ENCODE measurements around the gene PDE7B. TPM values are rescaled to one million over a fixed set of nuclear protein-coding genes. Genes with fewer than 3 reads are reported as not detected.
A peak's percentile ranks its signal among the peaks of the same experiment; 100 is the strongest.
"Not testable (repeated sequence)": the region's sequence is repeated elsewhere in the genome, so short reads cannot be mapped to it uniquely, and the experiment has no call there.

PDE7B gene
- total RNA-seq, 8 experiments from 2014 or later, result 0.08 to 60.7 (median 1.1) TPM

DNA sequence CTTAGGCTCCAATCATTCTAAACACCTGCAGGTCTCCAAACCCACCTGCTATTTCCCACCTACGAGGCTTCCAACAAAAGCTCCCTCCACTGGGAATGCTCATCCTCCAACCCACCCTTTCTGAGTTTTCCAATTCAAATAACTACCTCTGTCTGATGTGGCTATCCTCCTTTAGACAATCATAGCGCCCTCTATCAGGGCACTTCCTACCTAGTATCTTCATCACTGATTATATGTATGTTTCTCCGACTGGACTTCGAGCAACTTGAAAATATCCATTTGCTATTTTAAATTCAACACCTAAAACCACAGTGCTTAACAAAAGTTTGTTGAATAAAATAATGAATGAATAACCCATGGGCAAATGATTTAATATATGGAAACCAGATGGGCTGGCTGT is 357.3 kb downstream of the PDE7B start:
- in situ Hi-C loops (cut with MboI; ENCODE audit: low pct_unique_long_range_greater_than_20kb in 2 of 9, low sequenced_read_pairs in 9 of 9, unreplicated experiment in 9 of 9), result loop anchor here in 1 of 9 experiments (25.0 kb wide), 1 partner anchor 671 kb away; no protein-coding TSS in a partner anchor
- WGBS, 10 experiments, result 47 to 95% (median 79%) methylated on average over 1 to 4 of the region's 4 CpGs; no CpG with 5 or more reads in 1 of the 10 experiments
- H3K4me3 ChIP-seq, result no peak overlapping the region
- no peak for ATAC-seq (replicated peaks in 6 of 8)
- no peak overlapping the region for H3K27ac ChIP-seq
- H3K4me1 ChIP-seq (replicated peaks in 1 of 2), result no peaks in the 10 kb centered on the region

DNA sequence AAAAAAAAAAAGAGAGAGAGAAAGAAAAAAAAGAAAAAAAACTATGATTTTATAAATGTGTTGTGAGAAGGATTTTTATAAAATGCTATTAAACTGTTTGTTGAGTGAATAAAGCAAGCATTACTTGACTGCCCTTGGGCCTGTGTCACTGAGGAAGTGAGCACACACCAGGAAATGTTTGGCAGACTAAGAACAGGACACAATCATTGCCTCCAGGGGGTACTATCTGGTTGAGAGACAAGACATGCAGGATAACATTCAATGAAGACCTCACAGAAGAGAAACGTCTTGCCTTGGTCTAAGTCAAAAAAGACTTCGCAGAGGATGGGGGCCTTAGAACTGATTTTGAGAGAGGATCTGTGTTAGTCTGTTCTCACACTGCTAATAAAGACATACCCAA is 358.0 kb downstream of the PDE7B start:
- in situ Hi-C loops (cut with MboI; ENCODE audit: low pct_unique_long_range_greater_than_20kb in 2 of 9, low sequenced_read_pairs in 9 of 9, unreplicated experiment in 9 of 9), result loop anchor here in 1 of 9 experiments (25.0 kb wide), 1 partner anchor 672 kb away; no protein-coding TSS in a partner anchor
- WGBS, 10 experiments, result 71 to 100% (median 94%) methylated on average over 1 to 2 of the region's 2 CpGs; no CpG with 5 or more reads in 2 of the 10 experiments
- Histone ChIP-seq H3K4me1 (replicated peaks in 1 of 2) (no peaks in the 10 kb centered on the region), H3K4me3 (no peak overlapping the region), H3K27ac (no peak overlapping the region)
- no peak for ATAC-seq (replicated peaks in 6 of 8)

DNA sequence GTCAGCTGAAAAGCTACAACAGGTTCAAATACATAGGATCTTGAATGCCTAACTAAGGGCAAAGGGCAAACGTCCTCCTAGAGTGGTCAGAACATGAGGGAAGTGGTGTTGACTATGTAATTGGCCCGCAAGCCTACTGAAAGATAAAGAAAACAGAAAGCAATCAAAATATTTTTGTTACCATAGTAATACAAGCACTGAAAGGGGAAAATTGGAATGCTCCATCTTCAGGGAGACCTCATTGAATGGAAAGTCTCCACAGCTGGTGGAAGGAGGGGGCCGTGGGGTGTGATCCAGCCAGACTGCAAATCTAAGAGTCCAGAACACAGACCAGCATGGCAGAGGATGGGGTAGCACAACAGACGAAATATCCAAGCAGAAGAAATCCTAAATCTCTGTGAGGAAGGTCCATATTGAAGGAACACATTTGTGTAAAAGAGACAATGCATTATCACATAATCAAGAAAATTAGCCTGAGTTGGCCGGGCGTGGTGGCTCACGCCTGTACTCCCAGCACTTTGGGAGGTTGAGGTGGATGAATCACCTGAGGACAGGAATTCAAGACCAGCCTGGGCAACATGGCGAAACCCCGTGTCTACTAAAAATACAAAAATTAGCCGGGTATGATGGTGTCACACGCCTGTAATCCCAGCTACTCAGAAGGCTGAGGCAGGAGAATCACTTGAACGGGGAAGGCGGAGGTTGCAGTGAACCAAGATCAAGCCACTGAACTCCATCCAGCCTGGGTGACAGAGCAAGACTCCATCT is 359.1 kb downstream of the PDE7B start:
- in situ Hi-C loops (cut with MboI; ENCODE audit: low pct_unique_long_range_greater_than_20kb in 2 of 9, low sequenced_read_pairs in 9 of 9, unreplicated experiment in 9 of 9), result loop anchor here in 1 of 9 experiments (25.0 kb wide), 1 partner anchor 673 kb away; no protein-coding TSS in a partner anchor
- no peak overlapping the region for H3K27ac ChIP-seq
- 68 to 100% (median 85%) methylated on average over 1 to 13 of the region's 13 CpGs for WGBS, 10 experiments
- no peak for ATAC-seq (replicated peaks in 6 of 8)
- H3K4me1 ChIP-seq (replicated peaks in 1 of 2), result no peaks in the 10 kb centered on the region
- H3K4me3 ChIP-seq, result no peak overlapping the region

DNA sequence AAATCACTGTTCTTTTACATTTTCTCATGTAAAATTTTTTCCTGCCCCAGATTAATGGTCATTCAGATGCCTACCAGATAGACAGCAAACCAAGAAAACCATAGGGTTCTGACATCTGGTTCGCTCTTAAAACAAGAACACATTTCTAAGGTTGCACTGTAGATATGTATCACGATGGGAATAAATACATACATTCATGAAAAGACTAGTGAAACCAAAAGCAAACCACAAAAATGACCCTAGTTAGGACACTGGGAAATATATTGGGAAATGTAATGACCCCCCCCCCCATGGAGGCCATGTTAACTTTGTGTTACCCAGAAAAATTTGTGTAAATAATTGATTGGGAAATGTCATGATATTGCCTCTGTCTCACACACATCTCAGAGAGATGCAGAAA is 361.1 kb downstream of the PDE7B start:
- 50 to 100% (median 88%) methylated on average over 1 to 2 of the region's 2 CpGs; no CpG with 5 or more reads in 2 of the 10 experiments for WGBS, 10 experiments
- in situ Hi-C loops (cut with MboI; ENCODE audit: low pct_unique_long_range_greater_than_20kb in 2 of 9, low sequenced_read_pairs in 9 of 9, unreplicated experiment in 9 of 9), result loop anchor here in 1 of 9 experiments (25.0 kb wide), 1 partner anchor 675 kb away; no protein-coding TSS in a partner anchor

DNA sequence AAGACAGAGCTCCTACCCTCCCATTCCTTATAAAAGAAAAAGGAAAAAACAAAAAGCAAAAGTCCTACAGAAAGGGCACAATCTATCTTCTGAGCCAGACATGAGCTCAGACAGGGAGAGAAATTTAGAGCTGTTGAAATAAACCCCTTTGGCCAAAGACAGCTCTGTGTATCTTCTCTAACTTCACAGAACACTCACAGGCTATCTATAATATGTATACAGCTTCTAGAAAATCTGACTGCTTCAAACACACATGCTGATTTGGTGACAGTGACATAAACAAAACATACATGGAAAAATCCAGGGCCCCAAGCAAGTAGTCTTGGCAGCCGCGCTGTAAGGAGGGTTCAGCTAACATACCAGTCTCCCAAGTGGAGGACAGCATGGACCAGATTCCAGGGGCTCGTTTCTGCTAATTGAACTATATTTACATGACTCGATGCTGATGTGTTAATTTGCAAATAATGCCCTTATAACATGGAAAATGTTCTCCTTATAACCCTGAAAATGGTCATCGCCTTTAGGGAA is 361.6 kb downstream of the PDE7B start:
- H3K4me1 ChIP-seq (replicated peaks in 1 of 2), result no peaks in the 10 kb centered on the region
- no peak overlapping the region for H3K4me3 ChIP-seq
- in situ Hi-C loops (cut with MboI; ENCODE audit: low pct_unique_long_range_greater_than_20kb in 2 of 9, low sequenced_read_pairs in 9 of 9, unreplicated experiment in 9 of 9), result loop anchor here in 1 of 9 experiments (25.0 kb wide), 1 partner anchor 676 kb away; no protein-coding TSS in a partner anchor
- WGBS, 10 experiments, result 0 to 100% (median 88%) methylated on average over 1 to 5 of the region's 5 CpGs; no CpG with 5 or more reads in 2 of the 10 experiments
- ATAC-seq (replicated peaks in 6 of 8), result peak in 1 of 8 experiments; percentile 47
- H3K27ac ChIP-seq, result no peak overlapping the region

More for the DNA sequence above, 361.1 kb downstream of the PDE7B start:
- H3K4me3 ChIP-seq, result no peak overlapping the region
- H3K27ac ChIP-seq, result no peak overlapping the region
- peak in 1 of 8 experiments; percentile 74 for ATAC-seq (replicated peaks in 6 of 8)
- no peaks in the 10 kb centered on the region for H3K4me1 ChIP-seq (replicated peaks in 1 of 2)

DNA sequence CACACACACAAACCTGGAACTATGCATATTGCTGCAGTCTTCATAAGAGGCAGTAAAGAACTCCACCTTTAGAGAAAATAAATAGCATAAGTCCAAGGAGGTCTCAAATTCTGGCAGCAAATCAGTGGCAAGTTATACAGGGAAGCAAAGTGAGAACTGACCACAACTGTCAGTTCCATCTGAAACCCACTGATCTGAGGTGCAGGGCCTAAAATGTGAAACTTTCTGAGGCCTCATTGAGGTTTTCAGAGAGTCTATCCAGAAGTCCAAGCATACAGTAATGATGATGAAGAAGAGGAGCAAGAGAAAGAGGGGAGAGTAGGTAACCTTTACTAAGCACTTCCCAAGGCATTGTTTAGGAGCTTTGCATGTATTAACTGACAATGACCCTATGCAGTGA is 362.4 kb downstream of the PDE7B start:
- no peak for ATAC-seq (replicated peaks in 6 of 8)
- in situ Hi-C loops (cut with MboI; ENCODE audit: low pct_unique_long_range_greater_than_20kb in 2 of 9, low sequenced_read_pairs in 9 of 9, unreplicated experiment in 9 of 9), result loop anchor here in 1 of 9 experiments (25.0 kb wide), 1 partner anchor 677 kb away; no protein-coding TSS in a partner anchor
- H3K4me3 ChIP-seq, result no peak overlapping the region
- H3K4me1 ChIP-seq (replicated peaks in 1 of 2), result no peaks in the 10 kb centered on the region
- no peak overlapping the region for H3K27ac ChIP-seq

DNA sequence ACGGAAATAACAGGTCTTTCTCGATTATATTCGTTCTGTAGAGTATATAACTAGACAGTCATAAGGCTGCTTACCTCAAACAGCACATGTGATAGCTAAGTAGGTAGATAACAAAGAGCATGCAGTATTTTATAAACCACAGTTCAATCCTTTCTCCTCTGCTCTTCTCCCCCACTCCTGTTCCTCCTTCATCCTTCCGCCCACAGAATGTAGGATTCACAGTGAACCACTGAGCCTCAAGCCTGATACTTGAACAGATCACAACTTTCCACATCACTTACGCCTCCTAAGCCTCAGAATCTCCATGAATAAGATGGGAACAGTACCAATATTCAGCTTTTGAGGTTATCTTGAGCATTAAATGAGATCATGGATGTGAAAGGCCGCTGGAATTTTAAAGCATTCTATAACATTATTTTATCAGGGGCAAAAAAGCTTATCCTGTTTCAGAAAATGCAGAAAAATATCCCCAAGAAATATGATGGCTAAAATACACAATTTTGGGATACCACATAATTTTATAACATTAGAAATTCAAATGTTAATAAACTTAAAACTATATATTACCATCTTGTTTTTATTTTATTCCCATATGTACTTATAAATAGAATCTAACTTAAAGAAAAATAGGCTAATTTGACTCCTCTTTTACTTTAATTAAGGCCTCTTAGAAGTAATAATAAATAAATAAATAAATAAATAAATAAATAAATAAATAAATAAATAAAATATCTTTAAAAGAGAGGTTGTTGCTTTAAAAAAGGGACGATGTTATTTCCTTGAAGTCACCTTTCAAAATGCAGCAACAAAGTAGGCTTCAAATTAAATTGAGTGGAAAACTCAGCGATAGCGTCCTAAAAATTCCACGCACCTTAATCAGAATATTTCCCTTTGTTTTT is 365.3 kb downstream of the PDE7B start:
- in situ Hi-C loops (cut with MboI; ENCODE audit: low pct_unique_long_range_greater_than_20kb in 2 of 9, low sequenced_read_pairs in 9 of 9, unreplicated experiment in 9 of 9), result loop anchor here in 1 of 9 experiments (25.0 kb wide), 1 partner anchor 679 kb away; no protein-coding TSS in a partner anchor
- WGBS, 10 experiments, result 72 to 100% (median 82%) methylated on average over 3 to 10 of the region's 10 CpGs
- Histone ChIP-seq H3K4me3 (no peak overlapping the region), H3K4me1 (replicated peaks in 1 of 2) (no peaks in the 10 kb centered on the region), H3K27ac (no peak overlapping the region)
- ATAC-seq (replicated peaks in 6 of 8), result no peak

DNA sequence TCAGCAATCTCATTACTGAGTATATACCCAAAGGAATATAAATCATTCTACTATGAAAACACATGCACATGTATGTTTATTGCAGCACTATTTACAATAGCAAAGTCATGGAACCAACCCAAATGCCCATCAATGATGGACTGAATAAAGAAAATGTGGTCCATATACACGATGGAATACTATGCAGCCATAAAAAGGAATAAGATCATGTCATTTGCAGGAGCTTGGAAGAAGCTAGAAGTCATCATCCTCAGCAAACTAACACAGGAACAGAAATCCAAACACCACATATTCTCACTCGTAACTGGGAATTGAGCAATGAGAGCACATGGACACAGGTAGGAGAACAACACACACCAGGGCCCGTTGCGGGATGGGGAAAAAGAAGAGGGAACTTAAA is 373.5 kb downstream of the PDE7B start:
- not testable (repeated sequence) for H3K4me3 ChIP-seq; H3K27ac ChIP-seq; H3K4me1 ChIP-seq (replicated peaks in 1 of 2); ATAC-seq (replicated peaks in 6 of 8)
- in situ Hi-C loops (cut with MboI; ENCODE audit: low pct_unique_long_range_greater_than_20kb in 2 of 9, low sequenced_read_pairs in 9 of 9, unreplicated experiment in 9 of 9), result loop anchor here in 4 of 9 experiments (10.0 to 25.0 kb wide), 3 partner anchors 563 to 690 kb away; no protein-coding TSS in a partner anchor
- 76 to 91% (median 84%) methylated on average over 2 to 4 of the region's 4 CpGs; no CpG with 5 or more reads in 4 of the 10 experiments for WGBS, 10 experiments

DNA sequence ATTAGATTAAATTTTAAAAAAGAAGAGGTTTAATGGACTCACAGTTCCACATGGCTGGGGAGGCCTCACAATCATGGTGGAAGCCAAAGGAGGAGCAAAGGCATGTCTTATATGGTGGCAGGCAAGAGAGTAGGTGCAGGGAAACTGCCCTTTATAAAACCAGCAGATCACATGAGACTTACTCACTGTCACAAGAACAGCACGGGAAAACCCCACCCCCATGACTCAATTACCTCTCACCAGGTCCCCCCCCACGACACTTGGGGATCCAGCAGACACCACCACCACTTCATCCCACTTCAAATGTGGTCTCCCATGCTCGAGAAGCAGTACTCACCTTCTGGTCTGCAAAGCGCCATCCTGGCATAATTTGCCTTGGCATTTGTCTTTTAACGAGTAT is 374.0 kb downstream of the PDE7B start:
- Histone ChIP-seq H3K4me1 (replicated peaks in 1 of 2) (no peaks in the 10 kb centered on the region), H3K4me3 (no peak overlapping the region), H3K27ac (no peak overlapping the region)
- in situ Hi-C loops (cut with MboI; ENCODE audit: low pct_unique_long_range_greater_than_20kb in 2 of 9, low sequenced_read_pairs in 9 of 9, unreplicated experiment in 9 of 9), result loop anchor here in 3 of 9 experiments (10.0 to 25.0 kb wide), 3 partner anchors 563 to 691 kb away; no protein-coding TSS in a partner anchor
- 0 to 93% (median 76%) methylated on average over 1 to 3 of the region's 5 CpGs; no CpG with 5 or more reads in 2 of the 10 experiments for WGBS, 10 experiments
- no peak for ATAC-seq (replicated peaks in 6 of 8)

DNA sequence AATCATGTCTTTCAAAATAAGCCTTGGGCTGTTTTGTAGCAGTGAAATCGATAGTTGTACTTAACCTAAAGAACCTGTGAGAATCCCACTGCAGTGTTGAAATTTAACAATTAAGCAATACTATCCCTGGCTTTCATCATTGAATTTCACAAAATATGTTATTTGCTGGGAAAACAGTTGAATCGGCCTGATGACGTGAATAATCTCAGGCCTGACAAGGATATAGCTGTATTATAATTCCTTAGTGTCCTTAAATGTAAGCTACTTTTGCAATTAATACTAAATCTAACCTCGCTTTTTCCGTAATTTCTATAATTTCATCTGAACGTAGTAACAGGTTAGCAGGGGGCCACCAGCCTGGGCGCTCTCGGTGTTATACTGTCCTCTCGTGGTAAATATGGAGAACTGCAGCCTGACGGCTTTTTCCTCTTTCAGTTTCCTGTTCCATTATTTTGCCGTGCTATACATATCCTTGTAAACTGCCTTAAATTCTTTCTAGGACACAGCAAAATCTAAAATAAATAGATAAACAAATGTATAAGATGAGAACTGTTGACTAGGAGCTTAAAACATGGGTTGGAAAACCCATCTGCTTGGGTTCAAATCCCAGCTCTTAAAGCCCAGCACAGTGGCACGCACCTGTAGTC is 374.6 kb downstream of the PDE7B start:
- in situ Hi-C loops (cut with MboI; ENCODE audit: low pct_unique_long_range_greater_than_20kb in 2 of 9, low sequenced_read_pairs in 9 of 9, unreplicated experiment in 9 of 9), result loop anchor here in 3 of 9 experiments (10.0 to 25.0 kb wide), 3 partner anchors 564 to 691 kb away; no protein-coding TSS in a partner anchor
- Histone ChIP-seq H3K4me1 (replicated peaks in 1 of 2) (no peaks in the 10 kb centered on the region), H3K4me3 (no peak overlapping the region), H3K27ac (no peak overlapping the region)
- WGBS, 10 experiments, result 6 to 38% (median 24%) methylated on average over 7 to 12 of the region's 12 CpGs; no CpG with 5 or more reads in 1 of the 10 experiments
- ATAC-seq (replicated peaks in 6 of 8), result peak; percentile 18 to 82 (median 60)

DNA sequence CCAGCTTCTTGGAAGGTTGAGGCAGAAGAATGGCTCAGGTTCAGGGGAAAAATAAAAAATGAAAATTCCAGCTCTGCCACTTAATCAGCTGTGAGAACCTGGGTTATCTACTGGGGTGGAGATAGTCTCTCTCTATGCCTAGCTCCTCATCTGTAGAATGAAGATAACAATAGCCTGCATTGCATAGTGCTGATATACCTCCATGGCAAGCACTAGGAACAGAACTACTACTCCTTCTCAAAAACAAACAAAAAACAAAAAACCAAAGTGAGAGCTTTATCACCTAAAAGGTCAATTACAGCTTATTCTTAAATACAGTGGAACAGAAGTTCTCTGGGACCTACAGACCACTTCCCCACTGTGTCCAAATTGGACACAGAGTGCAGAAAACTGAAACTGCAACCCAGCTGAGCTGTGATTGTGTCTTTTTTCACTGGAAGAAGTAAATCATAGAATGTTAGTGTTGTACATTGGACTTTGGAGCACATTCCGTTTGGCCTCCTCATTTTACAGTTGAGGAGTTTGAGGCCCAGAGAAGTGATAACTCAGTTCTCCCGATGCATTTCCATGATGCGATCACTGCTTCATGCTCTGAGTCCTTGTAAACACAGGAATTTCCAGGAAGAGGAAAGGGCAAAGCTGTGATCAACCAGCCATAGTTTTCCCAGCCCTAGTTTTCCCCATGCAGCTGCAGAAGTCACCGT is 375.3 kb downstream of the PDE7B start:
- in situ Hi-C loops (cut with MboI; ENCODE audit: low pct_unique_long_range_greater_than_20kb in 2 of 9, low sequenced_read_pairs in 9 of 9, unreplicated experiment in 9 of 9), result loop anchor here in 3 of 9 experiments (10.0 to 25.0 kb wide), 3 partner anchors 565 to 692 kb away; no protein-coding TSS in a partner anchor
- WGBS, 10 experiments, result 80 to 100% (median 97%) methylated on average over 2 to 4 of the region's 4 CpGs; no CpG with 5 or more reads in 2 of the 10 experiments
- no peak overlapping the region for H3K4me3 ChIP-seq

More for the DNA sequence above, 375.3 kb downstream of the PDE7B start:
- ATAC-seq (replicated peaks in 6 of 8), result peak in 1 of 8 experiments; percentile 37
- H3K4me1 ChIP-seq (replicated peaks in 1 of 2), result no peaks in the 10 kb centered on the region
- no peak overlapping the region for H3K27ac ChIP-seq
